NCI-H2107 treated with DMSO at 0.1 percent for 48 hours (cell line): ENCODE data around the gene PDP2.
A peak's percentile ranks its signal among the peaks of the same experiment; 100 is the strongest.

Experiments used
- DNase-seq: peaks from one replicate; lab custom pipeline; 2025; ENCODE audit not compliant: unreplicated experiment; lab: John Stamatoyannopoulos, UW

Gene PDP2

DNA sequence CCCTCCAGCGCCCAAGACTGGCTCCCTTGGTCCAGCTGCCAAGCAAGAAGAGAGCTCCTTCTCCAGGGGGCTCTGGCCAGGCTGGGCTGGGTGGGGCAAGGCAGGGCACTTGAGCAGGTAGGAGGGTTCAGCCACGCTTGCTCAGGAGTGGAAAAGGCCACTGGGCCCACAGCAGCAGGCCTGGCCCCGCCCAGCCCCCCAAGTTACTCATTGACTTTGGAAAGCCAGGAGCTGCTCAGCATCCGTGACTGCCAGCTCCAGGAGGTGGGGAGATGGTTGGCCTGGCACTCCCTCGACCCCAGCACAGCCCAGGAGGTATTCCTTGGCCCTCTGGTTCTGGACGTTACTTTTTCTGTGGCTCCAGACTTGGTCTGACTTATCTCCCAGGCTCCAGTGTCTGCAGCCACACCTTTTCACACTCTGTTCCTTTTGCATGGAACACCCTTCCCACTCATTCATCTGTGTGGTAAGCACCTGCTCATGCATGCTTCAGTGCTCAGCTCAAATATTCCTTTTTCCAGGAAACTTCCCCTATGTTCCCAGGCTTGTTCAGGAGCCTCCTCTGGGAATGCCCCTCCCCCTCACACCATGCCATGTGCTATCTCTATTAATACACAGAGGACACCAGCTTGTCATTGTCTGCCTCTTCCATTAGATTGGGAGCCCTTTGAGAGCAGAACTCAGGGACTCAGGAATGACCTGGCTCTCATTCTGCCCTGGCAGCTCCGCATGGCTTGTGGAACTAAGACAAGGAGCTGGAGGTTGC lies 38.7 kb downstream of the PDP2 start, which contains the start of gene CDH16:
Gene CDH16 (minus strand): TSS at position 83 of the 766 bp plus-strand sequence. CDS start 820 bp downstream, outside the sequence.
- DNase-seq, result no peak

DNA sequence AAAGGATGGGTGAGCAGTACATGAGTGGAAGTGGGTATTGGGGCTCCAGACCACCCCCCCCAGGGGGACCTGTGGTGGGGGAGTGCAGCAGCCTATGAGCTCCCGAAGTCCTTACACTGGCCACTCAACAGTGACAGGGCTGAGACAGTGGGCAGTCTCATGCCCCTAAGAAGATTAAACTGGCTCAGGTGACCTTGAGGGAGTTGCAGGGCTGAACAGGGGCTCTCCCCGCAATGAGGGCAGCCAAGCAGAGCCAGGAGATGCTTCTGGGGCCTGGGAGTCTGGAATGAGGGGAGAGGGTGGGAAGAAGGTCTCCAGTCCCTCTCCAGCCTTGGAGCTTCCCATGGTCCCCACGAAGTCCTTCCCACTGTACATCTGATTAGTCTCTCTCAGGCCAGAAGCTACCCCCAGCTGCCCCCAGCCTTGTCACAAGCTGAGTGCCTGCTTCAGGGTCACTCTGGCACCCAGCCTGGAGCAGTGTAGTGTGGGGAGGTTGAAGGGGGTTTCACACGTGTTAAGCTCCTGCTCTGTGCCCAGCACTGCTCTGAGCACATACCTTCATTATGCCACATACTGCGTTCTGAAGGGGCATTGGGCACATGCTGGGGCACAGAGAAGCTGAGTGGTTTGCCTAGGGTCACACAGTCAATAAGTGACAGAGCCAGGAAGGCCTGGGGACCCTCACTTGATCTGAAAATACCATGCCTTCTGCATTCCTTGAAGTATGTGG lies 39.4 kb downstream of the PDP2 start:
- DNase-seq, result no peak

DNA sequence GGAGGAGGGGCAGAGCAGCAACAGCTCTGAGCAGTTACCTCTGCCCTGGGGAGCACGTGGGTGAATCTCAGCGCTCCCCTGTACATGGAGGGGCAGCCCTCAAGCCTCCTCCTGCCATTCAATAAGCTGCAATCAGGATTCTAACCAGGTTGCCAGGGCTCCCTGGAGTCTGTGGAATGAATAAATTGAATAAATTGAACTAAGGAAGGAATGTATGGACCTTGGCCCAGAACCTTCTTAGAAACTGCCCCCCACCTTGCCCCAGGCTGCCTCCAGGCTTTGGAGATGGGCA lies 39.9 kb downstream of the PDP2 start:
- DNase-seq, result no peak

DNA sequence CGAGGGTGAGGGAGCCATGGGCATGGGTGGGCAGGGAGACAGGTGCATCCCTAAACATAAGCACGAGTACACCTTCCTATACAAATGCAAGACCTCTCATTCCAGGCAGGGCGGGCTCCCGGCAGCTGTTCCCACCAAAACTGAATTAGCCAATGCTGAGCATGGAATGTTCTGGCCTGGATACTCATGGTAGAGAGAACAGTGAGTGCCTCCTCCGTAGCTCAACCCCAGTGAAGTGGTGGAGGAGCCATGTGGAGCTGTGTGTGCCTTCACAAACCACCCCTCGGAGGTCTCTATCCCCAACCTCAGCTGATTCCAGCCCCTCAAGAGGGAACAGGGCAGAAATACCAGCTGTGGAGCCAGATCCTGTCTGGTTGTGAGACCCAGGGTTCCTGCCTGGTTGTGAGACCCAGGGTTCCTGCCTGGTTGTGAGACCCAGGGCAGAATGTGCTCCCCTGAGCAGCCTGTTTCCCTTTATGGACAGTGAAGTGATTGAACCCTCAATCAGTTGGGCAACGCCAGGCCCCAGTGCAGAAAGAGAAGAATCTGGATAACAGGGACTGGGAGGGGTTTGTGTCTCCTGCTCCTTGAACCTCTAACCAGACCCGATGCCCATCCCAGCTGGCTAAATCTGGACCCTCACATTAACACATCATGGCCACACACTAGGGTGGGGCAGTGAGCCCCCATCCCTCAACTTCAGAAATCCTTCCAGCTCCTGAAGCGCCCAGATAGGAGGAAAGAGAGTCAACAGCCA lies 40.8 kb downstream of the PDP2 start:
- DNase-seq, result no peak

DNA sequence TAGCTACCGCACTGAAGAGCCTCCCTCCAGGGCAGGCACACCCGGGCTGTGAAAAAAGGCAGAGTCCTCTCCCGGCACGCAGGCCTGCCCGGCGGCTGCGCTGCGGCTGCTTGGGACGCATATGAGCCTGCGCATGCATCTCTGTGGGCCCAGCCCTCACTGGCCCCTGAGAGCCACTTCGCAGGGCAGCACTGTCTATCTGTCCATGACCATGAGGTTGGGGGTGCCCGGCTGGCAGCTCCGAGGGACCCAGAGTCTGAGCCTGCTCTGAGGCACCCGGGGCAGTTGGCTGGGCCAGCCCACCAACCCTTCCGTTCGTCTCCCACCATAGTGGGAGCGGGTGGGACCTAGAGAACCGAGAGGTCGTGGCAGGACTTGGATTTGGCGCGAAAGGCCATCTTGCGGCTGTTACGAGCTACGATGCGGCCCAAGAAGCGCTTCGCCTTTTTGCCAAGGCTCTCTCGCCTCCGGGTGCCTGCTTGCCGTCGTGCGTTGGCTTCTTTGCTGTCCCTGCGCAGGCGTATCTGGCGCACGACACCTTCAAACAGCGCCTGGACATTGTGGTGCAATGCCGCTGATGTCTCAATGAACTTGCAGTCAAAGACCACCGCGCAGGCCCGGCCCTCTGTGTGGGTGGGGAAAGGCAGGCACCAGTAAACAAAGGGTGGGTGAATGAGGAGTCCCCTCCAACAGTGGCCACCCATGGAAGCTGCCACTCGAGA lies 41.6 kb downstream of the PDP2 start:
- DNase-seq, result no peak

DNA sequence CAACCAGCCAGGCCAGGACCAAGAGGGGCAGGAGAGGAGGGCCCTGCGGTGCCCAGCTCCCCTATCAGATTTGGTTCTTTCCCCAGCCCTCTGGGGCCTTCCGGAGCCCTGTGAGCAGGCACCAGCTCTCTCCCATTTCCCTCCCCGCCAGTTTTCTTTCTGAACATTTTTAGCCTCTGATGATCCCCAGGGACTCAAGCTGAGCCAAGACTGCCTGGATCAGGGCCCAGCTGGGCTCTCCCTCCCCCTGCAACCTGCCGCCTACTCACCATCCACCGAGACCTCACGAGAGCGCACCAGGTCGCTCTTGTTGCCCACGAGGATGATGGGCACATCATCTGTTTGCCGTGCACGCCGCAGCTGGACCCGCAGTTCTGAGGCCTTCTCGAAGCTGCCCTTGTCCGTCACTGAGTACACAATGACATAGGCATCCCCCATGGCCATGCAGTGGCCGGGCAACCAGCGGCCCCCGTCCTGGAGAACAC lies 43.0 kb downstream of the PDP2 start:
- DNase-seq, result peak; percentile 80

DNA sequence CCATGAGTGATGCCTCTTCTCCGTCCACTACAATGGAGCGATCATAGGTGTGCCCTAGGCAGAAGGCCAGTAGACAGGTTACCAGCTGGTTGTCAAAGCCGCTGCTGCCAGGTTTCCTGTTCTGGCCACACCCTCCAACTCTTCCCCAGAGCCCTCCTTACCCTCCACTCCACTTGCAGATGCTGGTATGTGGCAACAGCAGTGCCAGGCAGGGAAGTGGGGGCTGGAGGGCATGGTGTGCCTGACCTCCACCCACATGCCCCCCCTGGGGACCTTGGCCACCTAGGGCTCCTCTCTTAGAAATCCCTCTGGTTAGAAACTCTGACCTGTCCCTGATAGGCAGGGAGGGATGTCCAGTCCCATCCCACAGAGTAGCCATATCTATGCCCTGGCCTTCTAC lies 43.6 kb downstream of the PDP2 start:
- no peak for DNase-seq

DNA sequence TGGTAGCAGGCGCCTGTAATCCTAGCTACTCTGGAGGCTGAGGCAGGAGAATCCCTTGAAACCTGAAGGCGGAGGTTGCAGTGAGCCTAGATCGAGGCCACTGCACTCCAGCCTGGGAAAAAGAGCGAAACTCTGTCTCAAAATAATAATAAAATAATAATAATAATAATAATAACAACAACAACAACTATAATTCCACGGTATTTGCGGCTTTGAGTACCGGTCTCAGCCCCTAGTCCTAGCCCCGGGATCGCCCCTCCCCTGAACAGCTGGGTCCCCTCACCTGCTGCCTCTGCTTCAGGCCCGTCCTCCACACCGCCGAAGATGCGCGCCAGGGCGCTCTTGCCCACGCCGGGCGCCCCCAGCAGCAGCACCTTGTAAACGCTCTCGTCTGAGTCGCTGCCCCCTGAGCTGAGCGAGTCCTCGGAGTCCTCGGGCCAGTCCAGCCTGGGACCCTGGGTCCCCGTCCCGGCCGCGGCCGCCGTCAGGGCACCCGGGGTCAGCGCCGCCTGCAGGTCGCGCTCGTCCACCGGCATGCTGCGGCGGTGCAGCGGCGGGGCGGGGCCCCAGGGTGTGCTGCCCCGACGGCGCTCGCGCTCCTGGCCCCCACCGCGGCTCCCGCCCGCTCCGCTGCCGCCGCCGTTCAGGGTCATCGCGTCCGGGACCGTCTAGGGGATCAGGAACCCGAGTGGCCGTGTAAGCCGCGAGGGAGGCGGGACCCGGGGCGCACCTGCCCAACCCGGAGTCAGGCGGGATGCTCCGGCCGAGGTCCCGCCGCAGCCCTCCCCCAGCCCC lies 44.4 kb downstream of the PDP2 start:
- DNase-seq, result no peak

DNA sequence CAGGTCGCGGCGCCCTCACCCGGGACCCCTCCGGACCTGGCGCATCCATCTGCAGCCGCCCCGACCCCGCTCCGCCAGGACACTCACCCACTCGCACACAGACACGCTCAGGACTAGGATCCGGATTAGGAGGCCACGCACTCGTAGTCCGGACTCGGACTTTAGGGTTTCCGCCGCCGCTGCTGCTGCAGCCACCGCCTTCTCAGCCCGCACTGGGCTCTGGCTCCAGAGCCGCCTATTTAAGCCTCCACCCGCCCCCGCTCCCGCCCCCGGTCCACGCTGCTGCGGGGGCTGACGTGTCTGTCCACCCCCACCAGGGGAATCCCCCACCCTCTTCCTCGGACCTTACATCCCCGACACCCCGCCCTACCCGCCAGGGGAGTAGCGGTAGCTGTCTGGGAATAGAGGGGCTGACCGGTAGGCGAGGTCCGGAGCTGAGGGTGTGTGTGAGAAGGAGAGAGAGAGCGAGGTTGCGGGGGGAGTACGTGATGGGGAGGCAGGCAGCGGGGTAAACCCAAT lies 45.1 kb downstream of the PDP2 start, which contains the start of gene RRAD:
Gene RRAD (minus strand): TSS at position 214 of the 519 bp plus-strand sequence. CDS start 356 bp downstream, outside the sequence.
- no peak for DNase-seq

DNA sequence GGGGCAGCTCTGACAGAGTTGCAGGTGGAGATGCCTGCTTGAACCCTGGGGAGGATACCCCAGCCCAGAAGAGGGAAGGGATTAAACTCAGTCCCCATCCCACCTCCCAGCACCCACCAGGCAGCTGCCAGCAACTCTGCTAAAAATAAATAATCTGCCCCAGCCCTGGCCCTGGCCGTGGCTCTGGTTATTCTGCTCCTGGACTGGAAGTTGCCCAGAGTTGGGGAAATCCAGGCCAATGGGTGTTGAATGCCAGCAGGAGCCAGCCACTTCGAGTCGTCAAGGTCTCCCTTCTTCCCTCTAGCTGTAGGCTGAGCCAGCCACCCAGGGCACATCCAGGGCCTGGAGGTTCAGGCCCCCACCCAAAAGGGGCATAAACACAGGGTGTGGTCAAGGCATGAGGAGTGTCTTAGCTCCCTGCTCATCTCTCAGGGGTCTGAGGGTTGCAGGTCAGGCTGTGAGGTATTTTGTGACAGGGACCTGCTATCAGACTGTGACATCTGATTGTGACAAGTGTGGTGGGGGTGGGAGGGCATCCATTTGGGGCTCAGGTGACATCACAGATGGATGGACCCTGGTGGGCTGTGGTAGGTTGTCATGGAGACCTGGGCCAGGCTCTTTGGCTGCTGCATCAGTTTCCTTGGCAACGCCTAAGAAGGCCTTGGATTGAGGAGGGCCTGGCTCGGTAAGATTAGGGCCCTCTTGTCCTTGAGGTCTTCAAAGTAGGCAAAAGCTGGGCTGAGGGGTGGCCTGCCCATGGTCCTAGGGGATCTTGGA lies 46.0 kb downstream of the PDP2 start:
- DNase-seq, result no peak

DNA sequence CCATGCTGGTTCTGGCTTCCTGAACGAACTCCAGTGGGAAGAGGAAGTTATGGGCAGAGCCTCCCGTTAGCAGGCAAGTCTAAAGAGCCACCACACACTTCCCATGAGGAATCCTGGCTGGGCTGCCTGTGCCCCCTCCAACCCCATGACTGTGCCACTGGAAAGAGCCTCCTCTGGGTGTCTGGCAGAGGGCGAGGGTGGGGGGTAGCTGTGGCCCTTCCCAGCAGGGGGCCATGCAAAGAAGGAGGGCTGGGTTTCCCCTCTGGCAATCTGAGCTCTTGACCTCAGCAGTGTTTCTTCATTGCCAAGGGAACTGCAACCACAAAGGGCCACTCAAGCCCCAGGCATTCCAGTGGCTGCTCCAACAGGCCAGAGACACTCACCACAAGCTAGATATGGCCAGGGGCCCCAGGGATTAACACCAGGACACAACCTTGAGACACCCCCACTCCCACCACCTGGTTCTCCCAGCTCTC lies 46.7 kb downstream of the PDP2 start:
- DNase-seq, result peak; percentile 46

DNA sequence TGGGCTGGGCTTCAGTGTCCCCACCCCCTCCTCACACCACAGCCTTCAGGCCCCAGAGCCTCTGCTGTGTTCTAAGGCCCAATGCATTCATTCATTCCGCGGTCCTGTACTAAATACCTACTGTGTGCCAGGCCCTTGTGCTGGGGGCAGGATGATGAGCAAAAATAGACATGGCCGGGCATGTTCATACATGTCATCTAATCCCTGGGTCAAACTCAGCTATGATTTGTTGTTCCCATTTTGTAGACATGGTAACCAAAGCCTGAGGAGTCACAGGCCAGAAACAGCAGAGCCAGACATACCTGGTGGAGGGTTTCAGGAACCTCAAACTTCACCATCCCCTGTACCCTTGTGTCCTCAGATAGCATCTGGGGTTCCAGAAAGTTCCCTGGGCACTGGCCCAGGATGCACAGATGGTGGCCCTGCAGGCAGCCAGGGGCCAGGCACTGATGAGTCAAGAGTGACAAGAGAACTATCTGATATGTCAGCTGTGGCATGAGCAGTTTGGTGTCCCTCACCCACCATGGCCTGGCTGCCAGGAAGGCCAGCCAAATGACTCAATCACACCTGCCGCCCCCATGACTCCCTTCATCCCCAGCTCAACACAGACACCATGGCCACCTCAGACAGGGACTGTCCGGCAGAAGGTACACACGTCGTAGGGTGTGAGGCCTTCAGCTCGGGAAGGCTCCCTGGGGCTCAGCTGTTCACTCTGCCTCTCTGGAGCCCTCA lies 47.8 kb downstream of the PDP2 start:
- DNase-seq, result no peak

DNA sequence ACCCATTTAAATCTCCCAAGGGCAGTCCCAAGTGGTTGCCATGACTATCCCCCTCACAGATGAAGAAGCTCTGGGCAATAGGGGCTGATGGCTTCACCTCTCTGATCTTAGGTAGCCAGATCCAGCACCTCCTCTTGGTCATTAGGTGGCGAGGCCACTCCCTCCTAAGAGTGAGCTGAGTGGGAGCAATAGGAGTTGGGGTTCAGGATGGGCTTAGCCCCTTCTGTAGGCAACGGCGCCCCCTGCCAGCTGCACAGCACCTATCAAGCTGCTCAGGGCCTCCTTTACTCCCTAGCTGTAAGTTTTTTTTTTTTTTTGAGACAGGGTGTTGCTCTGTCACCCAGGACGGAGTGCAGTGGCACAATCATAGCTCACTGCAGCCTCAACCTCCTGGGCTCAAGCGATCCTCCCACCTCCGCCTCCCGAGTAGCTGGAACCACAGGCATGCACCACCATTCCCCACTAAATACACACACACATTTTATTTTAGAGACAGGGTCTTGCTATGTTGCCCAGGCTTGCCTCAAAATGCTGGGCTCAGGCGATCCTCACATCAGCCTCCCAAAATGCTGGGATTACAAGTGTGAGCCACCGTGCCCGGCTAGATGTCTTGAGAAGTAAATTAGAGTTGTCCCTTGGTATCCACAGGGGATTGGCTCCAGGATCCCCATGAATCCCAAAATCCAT lies 48.5 kb downstream of the PDP2 start:
- no peak for DNase-seq

DNA sequence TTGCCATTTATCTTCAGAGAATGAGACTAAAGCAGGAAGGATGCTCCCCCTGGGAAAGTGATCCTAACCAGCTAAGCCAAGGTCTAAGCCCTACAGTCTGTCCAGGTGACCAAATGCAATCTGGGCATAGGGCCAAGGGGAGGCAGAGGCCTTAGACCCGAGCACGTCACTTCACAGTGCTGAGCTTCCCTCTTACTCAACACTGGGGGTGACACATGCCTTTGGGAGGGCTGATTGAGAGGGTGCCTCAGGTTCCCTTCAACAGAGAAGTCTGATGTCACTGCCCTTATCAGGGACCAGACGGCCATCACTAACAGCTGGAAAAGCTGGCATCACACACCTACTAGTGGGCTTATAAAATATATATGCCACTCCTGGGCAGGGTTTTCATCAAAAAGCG lies 49.9 kb downstream of the PDP2 start:
- no peak for DNase-seq

DNA sequence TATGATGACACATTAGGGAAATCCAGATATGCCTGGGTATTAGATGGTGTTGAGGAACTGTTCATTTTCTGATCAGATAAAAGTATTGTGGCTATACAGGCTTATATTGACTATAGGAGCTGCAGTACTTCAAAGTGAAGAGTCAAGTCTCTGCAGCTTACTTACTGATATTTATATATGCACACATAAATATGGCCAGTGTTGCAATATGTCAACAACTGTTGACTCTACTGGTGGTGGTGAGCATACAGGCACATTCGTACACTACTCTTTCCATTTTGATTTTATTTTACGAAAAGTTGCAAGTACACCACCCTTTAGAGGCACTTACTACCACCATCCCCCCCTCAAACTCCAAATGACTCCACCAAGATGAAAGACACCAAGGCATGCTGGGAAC lies 51.4 kb downstream of the PDP2 start:
- no peak for DNase-seq

DNA sequence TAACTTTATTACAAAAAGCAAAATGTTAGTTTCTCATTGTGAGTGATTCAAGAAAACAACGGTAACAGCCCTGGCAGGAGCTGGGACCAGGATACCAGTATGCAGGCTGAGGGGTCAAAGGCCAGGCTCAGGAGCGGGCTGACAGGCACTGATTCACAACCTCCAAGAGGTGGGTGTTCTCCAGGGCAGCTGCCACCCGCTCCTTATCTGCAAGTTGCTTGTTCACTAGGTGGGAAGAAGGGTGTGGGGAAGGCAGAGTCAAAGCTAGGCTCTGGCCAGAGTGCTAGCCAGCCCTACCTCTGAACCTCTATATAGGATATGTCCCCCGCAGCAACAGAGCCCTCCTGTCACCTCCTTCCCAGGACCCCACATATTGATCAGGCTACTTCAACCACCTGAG lies 51.8 kb downstream of the PDP2 start:
- DNase-seq, result no peak

DNA sequence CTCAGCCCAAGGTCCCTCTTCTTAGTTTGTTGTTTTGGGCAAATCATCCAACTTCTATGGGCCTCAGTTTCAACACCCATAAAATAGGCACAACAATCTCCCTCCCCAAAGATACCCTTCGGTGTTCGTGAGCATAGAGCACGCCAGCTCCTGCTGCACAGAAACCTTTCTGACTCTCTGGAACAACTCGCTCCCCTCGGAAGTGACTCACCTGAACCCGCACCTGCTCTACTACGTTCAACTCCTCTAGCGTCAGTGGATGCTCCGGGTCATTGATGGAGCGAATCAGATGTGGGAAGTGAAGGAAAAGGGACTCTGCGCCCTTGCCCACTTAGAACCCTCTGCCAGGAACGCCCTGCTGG lies 53.4 kb downstream of the PDP2 start:
- DNase-seq, result no peak
